SW 1271 (cell line): Measurements from ENCODE around the gene CCDC61.

ENCODE experiments used
- DNase-seq, 2 experiments: peaks; one replicate each; lab custom pipeline; 2025; lab: John Stamatoyannopoulos, UW

The CCDC61 gene

DNA sequence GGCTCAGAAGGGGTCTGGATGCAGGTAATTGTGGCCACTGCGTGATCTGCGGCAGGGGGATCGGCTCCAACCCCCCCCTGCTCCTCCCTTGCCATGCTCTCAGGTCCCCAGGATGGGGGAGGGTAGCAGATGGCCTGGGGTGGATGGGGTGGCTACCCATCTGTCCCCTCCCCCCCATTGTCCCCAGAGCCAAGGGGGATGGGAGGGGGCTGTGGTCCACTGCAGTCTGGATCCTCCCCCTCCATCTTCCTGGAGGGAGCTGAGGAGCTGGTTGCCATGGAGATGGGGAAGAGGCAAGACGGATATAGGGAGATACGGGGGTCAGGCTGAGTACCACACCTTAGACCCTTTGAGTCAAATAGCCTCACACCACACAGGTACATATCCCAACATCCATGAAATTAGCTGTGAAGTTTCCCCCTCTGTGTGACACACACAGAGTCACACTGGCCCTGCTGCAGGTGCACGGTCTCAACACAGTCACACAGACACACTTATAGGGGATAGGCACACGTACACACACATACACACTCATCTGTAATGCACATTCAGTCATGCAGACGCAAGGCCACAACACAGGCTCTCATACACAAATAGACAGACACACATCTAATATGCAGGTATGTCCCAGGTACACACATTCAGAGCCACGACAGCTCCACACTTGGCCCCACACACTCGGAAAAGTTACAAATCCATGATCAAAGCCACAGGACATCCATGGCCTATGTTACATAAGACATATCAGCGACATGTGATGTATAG, 19.8 kb upstream of the CCDC61 start:
- DNase-seq, result no peak

DNA sequence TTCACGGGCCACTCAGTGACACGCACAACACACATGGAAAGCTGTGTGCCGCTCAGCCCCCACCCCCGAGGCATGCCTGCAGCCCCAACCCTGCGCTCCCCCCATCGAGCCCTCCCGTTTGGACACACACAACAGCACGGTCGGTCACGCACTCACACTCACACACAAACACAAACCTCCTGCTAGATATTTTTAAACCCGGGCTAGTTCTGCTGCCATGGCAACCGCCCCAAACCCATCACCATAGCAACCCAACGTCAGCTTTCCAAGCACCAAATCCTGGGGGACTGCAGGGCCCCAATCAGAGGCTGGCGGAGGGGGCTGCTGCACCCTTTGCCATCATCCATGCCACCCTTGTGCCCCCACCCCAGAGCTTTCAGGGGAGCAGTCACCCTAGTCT, 19.1 kb upstream of the CCDC61 start:
- DNase-seq, result no peak

GRCh38 chr19:45978156-45978555, 17.1 kb upstream of the CCDC61 start:
- DNase-seq, result no peak

DNA sequence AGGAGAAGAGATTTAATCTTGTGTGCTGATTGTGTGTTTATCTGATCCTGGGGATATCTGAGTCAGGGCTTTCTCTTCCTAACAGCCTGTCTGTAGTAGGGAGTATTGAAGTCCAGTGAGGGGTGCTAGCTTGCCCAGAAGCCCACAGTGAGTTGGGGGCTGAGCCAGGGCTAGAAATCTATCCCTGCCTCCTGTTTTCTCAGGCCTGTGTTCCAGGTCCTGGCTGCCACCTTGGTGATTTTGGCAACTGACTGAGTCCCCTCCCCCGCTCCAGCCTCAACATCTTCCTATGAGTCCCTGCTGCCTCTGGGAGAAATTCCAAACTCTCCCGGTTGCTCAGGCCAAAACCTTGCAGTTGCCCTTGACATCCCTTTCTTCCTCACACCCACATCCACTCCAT, 13.9 kb upstream of the CCDC61 start:
- no peak for DNase-seq

DNA sequence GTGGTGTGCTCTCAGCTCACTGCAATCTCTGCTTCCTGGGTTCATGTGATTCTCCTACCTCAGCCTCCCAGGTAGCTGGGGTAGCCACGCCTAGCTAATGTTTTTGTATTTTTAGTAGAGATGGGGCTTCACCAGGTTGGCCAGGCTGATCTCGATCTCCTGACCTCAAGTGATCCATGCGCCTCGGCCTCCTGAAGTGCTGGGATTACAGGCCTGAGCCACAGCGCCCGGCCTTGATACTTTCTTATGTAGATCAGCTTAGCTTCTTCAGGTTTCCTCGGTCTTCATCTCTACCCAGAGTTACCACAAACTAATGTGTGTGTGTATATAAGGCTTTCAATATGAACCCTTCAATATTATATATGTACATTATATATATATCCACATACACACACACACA, 9.9 kb upstream of the CCDC61 start:
- no peak for DNase-seq

GRCh38 chr19:45990113-45990728, 5.0 kb upstream of the CCDC61 start:
- no peak for DNase-seq

- no peak for DNase-seq
Measured at GRCh38 chr19:45994456-45994997, 740 bp upstream of the CCDC61 start.

DNA sequence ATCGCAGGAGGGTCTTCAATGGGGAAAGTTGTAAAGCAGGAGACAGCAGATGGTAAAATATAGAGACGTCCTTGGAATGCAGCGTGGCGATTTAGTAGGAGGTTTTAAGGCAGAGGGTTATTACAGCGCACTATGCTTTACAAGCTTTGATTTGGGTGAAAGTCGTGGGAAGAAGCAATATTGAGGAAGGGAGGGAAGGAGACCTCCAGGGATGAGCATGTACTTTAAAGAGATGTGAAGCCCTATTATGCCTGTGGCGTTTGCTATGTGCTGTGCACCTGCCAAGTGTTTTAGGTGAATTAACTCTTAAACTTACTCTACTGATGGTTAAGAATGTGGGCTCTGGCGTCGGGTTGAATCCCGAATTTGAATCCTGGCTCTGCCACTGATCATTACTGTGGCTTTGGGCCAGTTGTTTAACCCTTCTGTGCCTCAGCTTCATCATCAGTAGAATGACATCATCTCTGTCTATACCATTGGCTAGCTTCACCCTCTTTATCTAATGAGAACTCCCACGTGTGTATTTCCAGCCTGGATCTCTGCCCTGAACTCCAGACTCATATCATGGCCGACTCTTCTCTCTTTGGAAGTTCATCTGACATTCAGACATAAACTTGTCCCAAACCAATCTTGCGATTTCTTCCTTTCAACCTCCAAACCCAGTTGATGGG, 583 bp downstream of the CCDC61 start:
- no peak for DNase-seq

DNA sequence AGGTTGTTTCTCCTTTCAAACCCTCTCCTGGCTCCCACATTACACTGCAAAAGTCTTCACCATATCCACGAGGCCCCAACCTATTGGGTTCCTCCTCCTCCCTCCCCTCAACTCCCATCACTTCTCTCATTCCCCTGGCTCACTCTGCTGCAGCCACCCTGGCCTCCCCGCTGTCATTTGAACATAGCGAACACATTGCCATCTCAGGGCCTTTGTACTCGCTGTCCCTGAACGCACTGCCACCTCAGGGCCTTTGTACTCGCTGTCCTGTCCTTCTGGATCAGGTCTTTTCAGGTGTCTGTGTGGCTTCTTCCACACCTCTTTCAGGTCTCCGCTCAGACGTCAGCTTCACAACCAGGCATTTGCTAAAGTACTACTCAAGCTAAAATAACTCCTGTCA, 1.7 kb downstream of the CCDC61 start:
- no peak for DNase-seq

DNA sequence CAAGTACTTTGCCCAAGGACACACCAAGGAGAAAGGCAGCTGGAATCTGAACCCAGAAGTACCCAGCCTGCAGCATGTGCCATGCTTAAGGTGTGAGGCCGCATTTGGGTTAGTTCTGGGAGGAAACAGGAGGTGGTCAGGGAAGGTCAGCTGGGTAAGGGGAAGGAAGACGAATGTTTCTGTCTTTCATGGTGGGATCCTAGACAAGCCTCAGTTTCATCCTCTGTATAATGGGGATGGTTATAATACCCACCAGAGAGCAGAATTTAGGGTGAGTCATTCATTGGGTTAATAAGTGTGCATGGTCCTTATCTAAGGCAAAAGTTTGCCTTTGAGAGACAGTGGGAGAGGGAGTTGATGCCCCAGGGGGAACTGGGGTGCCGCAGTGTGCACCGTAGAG, 3.6 kb downstream of the CCDC61 start:
- no peak for DNase-seq

- DNase-seq, result no peak
Measured at GRCh38 chr19:45999653-46000121, 4.4 kb downstream of the CCDC61 start.

GRCh38 chr19:46000491-46001246, 5.4 kb downstream of the CCDC61 start:
- DNase-seq, result no peak

DNA sequence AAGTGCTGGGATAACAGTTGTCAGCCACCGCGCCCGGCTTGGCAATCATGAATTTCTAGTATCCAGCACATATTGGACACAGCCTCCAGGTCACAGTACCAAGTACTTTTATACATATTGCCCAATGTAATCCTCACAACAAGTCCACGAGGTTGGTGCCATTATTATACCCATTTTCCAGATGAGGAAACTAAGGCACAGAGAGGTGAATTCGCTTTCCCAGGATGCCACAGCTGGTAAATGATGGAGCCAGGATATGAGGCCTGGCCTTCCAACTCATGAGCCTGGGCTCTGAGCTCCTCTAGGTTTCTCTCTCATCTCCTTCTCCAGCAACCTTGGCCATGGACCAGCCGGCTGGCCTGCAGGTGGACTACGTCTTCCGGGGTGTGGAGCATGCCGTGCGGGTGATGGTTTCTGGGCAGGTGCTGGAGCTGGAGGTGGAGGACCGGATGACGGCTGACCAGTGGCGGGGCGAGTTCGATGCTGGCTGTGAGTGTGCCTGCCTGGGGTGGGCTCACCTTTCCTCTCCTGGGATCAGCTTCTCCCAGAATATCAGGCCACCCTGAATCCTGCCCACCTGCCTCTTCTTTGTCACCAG, 7.5 kb downstream of the CCDC61 start:
- DNase-seq, result no peak

DNA sequence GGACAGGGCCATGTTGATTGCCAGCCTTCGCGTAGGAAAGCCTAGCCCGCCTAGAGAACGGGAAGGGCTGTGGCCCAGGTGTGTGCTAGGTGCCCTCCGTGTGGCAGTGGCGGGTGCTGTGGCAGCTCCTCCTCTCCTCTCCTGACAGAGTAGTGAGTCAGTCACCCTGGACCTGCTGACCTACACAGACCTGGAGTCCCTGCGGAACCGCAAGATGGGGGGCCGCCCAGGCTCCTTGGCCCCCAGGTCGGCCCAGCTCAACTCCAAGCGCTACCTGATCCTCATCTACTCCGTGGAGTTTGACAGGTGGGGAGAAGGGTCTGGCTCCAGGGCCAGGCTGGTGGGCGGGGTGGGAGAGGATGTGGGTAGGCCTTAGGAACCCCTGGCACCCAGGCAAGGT, 11.1 kb downstream of the CCDC61 start:
- DNase-seq, result no peak

GRCh38 chr19:46009530-46010510, 14.6 kb downstream of the CCDC61 start:
- DNase-seq, result peak in 1 of 2 experiments; percentile 48

GRCh38 chr19:46014534-46014933, 19.3 kb downstream of the CCDC61 start:
- DNase-seq, result no peak

- DNase-seq, result peak in 1 of 2 experiments; percentile 40
Measured at GRCh38 chr19:46014941-46015686, 19.8 kb downstream of the CCDC61 start.

DNA sequence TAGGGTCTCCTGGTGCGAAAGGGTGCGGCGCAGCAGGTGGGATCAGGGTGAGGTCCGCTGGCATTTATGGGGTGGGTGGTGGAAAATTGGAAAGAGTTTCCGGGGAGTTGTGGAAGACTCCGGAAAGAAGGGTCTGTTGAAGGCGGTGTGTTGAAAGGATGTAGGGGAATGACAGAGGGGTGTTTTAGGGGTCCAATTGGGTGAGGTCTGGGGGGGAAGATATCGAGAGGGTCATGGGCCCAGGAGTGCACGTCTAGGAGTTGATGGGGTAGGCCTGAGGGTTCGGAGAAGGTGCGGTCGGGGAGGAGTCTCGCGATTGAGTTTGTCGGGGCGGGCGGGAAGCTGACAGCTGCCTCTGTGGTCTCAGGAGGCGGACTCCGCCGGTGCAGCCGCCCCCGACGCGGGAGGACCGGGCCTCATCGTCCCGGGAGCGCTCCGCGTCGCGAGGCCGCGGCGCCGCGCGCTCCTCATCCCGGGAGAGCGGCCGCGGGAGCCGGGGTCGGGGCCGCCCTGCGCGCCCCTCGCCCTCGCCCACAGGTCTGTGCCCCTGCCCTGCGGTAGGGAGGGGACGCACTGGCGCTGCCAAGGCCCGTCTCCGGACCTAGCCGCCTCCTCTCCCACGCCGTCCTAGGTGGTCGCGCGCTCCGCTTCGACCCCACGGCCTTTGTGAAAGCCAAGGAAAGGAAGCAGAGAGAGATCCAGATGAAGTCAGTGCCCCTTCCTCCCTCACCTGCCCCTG, 20.6 kb downstream of the CCDC61 start:
- DNase-seq, result no peak
